HG03060 (cell line): Measurements from ENCODE around the gene PPP3CA.
"Not testable (repeated sequence)": the region's sequence is repeated elsewhere in the genome, so short reads cannot be mapped to it uniquely, and the experiment has no call there.

Source experiments
- ATAC-seq: cut with Tn5 transposase; IDR thresholded peaks from one replicate; pipeline ENCODE4 v1.9.1; 2021; ENCODE audit warnings: low read depth, moderate number of reproducible peaks; ENCODE audit not compliant: unreplicated experiment

Gene PPP3CA

GRCh38 chr4:101025755-101026154, 321.6 kb downstream of the PPP3CA start:
- ATAC-seq = no peak

- no peak for ATAC-seq
These were observed 324.9 kb downstream of the PPP3CA start for GRCh38 chr4:101022151-101023024.

- peak; percentile 48 for ATAC-seq
These were observed 326.4 kb downstream of the PPP3CA start for GRCh38 chr4:101020956-101021355.

GRCh38 chr4:101019941-101020401, 327.4 kb downstream of the PPP3CA start:
- peak; percentile 37 for ATAC-seq

GRCh38 chr4:101019313-101019712, 328.0 kb downstream of the PPP3CA start:
- no peak for ATAC-seq

GRCh38 chr4:101018836-101019235, 328.5 kb downstream of the PPP3CA start:
- peak; percentile 48 for ATAC-seq

- ATAC-seq = peak; percentile 27
These were observed 332.9 kb downstream of the PPP3CA start for GRCh38 chr4:101014417-101014816.

GRCh38 chr4:101010987-101011386, 336.3 kb downstream of the PPP3CA start:
- no peak for ATAC-seq

- ATAC-seq = no peak
These were observed 337.9 kb downstream of the PPP3CA start for GRCh38 chr4:101009471-101009870.

GRCh38 chr4:101008503-101008902, 338.8 kb downstream of the PPP3CA start:
- ATAC-seq = no peak

- no peak for ATAC-seq
These were observed 341.7 kb downstream of the PPP3CA start for GRCh38 chr4:101005659-101006058.

GRCh38 chr4:101000496-101000895, 346.8 kb downstream of the PPP3CA start:
- no peak for ATAC-seq

- ATAC-seq = no peak
These were observed 351.7 kb downstream of the PPP3CA start for GRCh38 chr4:100995671-100996070.

- ATAC-seq = not testable (repeated sequence)
These were observed 352.3 kb downstream of the PPP3CA start for GRCh38 chr4:100995002-100995401.

- not testable (repeated sequence) for ATAC-seq
These were observed 355.8 kb downstream of the PPP3CA start for GRCh38 chr4:100991332-100992069.

- no peak for ATAC-seq
These were observed 357.9 kb downstream of the PPP3CA start for GRCh38 chr4:100989401-100989800.

GRCh38 chr4:100988876-100989275, 358.4 kb downstream of the PPP3CA start:
- ATAC-seq = no peak

GRCh38 chr4:100986360-100986868, 360.9 kb downstream of the PPP3CA start:
- no peak for ATAC-seq

GRCh38 chr4:100985576-100985975, 361.8 kb downstream of the PPP3CA start:
- no peak for ATAC-seq

GRCh38 chr4:100984901-100985300, 362.4 kb downstream of the PPP3CA start:
- no peak for ATAC-seq

- ATAC-seq = no peak
These were observed 363.9 kb downstream of the PPP3CA start for GRCh38 chr4:100983426-100983825.
